Measurements from ENCODE around the gene SENP1. TPM values are rescaled to one million over a fixed set of nuclear protein-coding genes. Genes with fewer than 3 reads are reported as not detected.
A peak's percentile ranks its signal among the peaks of the same experiment; 100 is the strongest.

SENP1 gene
- total and polyA plus RNA-seq, 2 of the 4 experiments (the other 2 are of a cell fraction) = 7.2 to 25.3 TPM

GRCh38 chr12:48060474-48060873 is 45.4 kb downstream of the SENP1 start:
- Histone ChIP-seq H3K9me1 (ENCODE audit: insufficient read depth, low read length) (0 out of 2 replicates have a peak, but pooled peaks cover under 1% of the 10 kb centered on the region), H4K91ac (ENCODE audit: insufficient read depth, low read depth, low read length) (no peak overlapping the region), H3K27me3 (ENCODE audit: control insufficient read depth, insufficient read depth, low read length) (no peaks in the 10 kb centered on the region), H3K4me2 (ENCODE audit: low read depth, low read length) (no peak overlapping the region), H3K56ac (ENCODE audit: extremely low read depth, insufficient read depth, low read length) (no peak overlapping the region), H2AFZ (replicated peaks; ENCODE audit: low read length, poor library complexity) (no peak overlapping the region), H2BK20ac (ENCODE audit: low read depth, low read length) (no peak overlapping the region), H3K4me1 (ENCODE audit: control insufficient read depth, insufficient read depth, low read length) (no peaks in the 10 kb centered on the region), H3K79me1 (ENCODE audit: low read depth in 1 of 2, low read length in 2 of 2) (no peaks in the 10 kb centered on the region), H3K14ac (replicated peaks; ENCODE audit: low read depth, low read length) (no peak overlapping the region), H4K20me1 (ENCODE audit: insufficient read depth, low read length) (no peaks in the 10 kb centered on the region), H3K36me3 (ENCODE audit: control insufficient read depth, insufficient read depth, low read length) (peaks cover 19% of the 10 kb centered on the region), H3K27ac (ENCODE audit: insufficient read depth, low read length) (no peak overlapping the region), H3K18ac (ENCODE audit: low read depth, low read length) (no peak overlapping the region), H2BK5ac (ENCODE audit: low read depth, low read length, poor library complexity, severe bottlenecking) (no peak overlapping the region), H3K4me3 (ENCODE audit: insufficient read depth, low read depth, low read length) (no peak overlapping the region), H2AK5ac (ENCODE audit: low read depth, low read length) (no peak overlapping the region), H4K5ac (ENCODE audit: low read depth, low read length) (no peak overlapping the region), H3K9ac (ENCODE audit: low read depth, low read length) (no peak overlapping the region), H4K8ac (ENCODE audit: low read depth in 2 of 2, low read length in 2 of 2) (no peak overlapping the region), H2BK120ac (ENCODE audit: low read depth, low read length) (no peak overlapping the region), H3K4ac (ENCODE audit: low read depth, low read length) (no peak overlapping the region), H2BK15ac (ENCODE audit: low read depth, low read length) (no peak overlapping the region), H3K23ac (ENCODE audit: low read depth, low read length) (no peak overlapping the region), H3K9me3 (ENCODE audit: control insufficient read depth, insufficient read depth, low read length) (0 out of 2 replicates have a peak, but pooled peaks cover 1% of the 10 kb centered on the region), H2AK9ac (replicated peaks; ENCODE audit: low read depth, low read length, poor library complexity) (no peak overlapping the region)
- WGBS, 2 experiments (ENCODE audit: extremely low coverage in 2 of 2, insufficient read length in 1 of 2) = no CpG with 5 or more reads among the region's 2 CpGs
- no peak for DNase-seq
- in situ Hi-C loops (cut with MboI; ENCODE audit: low sequenced_read_pairs) (no loop called here), dilution Hi-C loops (cut with HindIII; ENCODE audit: low sequenced_read_pairs, unreplicated experiment) (no loop called here), intact Hi-C loops (cut with micrococcal nuclease) (no loop called here)
- no TSS peak for BruUV-seq (replicated peaks)
- TF ChIP-seq FOS (IDR thresholded peaks at IDR 0.05; ENCODE audit: low read depth, low read length) (no peak), CEBPB (IDR thresholded peaks at IDR 0.05; ENCODE audit: low read depth, low read length) (0 out of 2 replicates have a peak, but pooled peaks have one; percentile 10), NFE2L2 (IDR thresholded peaks at IDR 0.05; ENCODE audit: low read depth, low read length) (no peak), ELK1 (IDR thresholded peaks at IDR 0.05; ENCODE audit: borderline replicate concordance, low read depth, low read length) (no peak)
- ATAC-seq (ENCODE audit: low read depth) = no peak
- CTCF ChIA-PET = no interaction called here
- POLR2A ChIA-PET (ENCODE audit: unreplicated experiment) = no interaction called here

Data from IMR-90 (cell line).